ENCODE measurements around the gene RABGAP1L. TPM values are rescaled to one million over a fixed set of nuclear protein-coding genes. Genes with fewer than 3 reads are reported as not detected.
A peak's percentile ranks its signal among the peaks of the same experiment; 100 is the strongest.

Gene RABGAP1L
- total and polyA plus RNA-seq, 10 of the 15 experiments (the other 5 are each of a cell fraction or from before 2014, with no cell fraction given): 5.8 to 194 (median 113) TPM

DNA sequence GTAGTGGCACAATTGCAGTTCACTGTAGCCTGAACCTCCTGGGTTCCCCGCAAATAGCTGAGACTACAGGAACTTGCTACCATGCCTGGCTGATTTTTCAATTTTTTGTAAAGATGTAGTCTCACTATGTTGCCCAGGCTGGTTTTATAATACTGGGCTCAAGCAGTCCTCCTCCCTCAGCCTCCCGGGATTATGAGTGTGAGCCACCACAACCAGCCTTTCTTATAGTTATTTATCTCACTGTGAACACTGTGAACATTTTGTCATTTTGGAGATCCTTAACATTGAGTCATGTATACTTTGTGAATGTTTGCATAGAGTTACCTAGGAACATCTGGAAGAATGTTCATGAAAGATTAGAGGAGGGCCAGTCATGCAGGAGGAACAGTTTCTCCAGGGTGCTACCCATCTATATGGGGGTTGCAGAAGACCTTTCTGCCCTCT, 713.3 kb downstream of the RABGAP1L start:
- in situ Hi-C loops (cut with MboI) (no loop called here), intact Hi-C loops (cut with micrococcal nuclease; ENCODE audit: unreplicated experiment) (no loop called here)
- peaks cover 25% of the 10 kb centered on the region for H3K4me1 ChIP-seq (ENCODE audit: control insufficient read depth, insufficient read depth, low read length)
- ChIA-PET SMC1A (ENCODE audit: uncharacterized antibody, unreplicated experiment) (interaction anchor here (0.7 to 1.7 kb wide), 2 partner anchors 32 to 81 kb away, joined by 3 to 6 read pairs; no protein-coding TSS in a partner anchor), POLR2A (interaction anchor here (0.7 kb wide), 1 partner anchor 14 kb away, joined by 3 read pairs; no protein-coding TSS in a partner anchor), RAD21 (ENCODE audit: unreplicated experiment) (interaction anchor here (1.3 kb wide), 1 partner anchor 56 kb away, joined by 3 read pairs; no protein-coding TSS in a partner anchor), CTCF (no interaction called here)
- peak overlapping the region; percentile 35; the same call in 1 of the 2 replicates for H3K4me2 ChIP-seq (ENCODE audit: control insufficient read depth, insufficient read depth)
- ATAC-seq: peak; percentile 11; the same call in 2 of the 3 replicates
- FAIRE-seq: no peak
- no peaks in the 10 kb centered on the region for H3K36me3 ChIP-seq (ENCODE audit: control insufficient read depth in 2 of 2, insufficient read depth in 2 of 2, low read length in 1 of 2)
- H3K9me3 ChIP-seq (replicated peaks; ENCODE audit: control insufficient read depth, insufficient read depth, low read length): peaks cover 3% of the 10 kb centered on the region
- WGBS (ENCODE audit: insufficient coverage, insufficient replicate concordance, low lambda C conversion rate, missing lambda C conversion rate): 32% methylated on average over 2 of the region's 2 CpGs
- BruUV-seq (replicated peaks): no TSS peak
- no peaks in the 10 kb centered on the region for H3K79me2 ChIP-seq (ENCODE audit: control insufficient read depth, insufficient read depth, low read length)
- no peak overlapping the region for H3K4me3 ChIP-seq
- no peak overlapping the region for H3K9ac ChIP-seq (ENCODE audit: control insufficient read depth, insufficient read depth, low read length)
- DNase-seq (ENCODE audit: low read depth, low spot score): no peak
- TF ChIP-seq ZZZ3 (IDR thresholded peaks at IDR 0.05; ENCODE audit: control insufficient read depth, insufficient read length, low read depth) (no peak), EZH2 (IDR thresholded peaks at IDR 0.05; ENCODE audit: borderline replicate concordance, control insufficient read depth, low read depth, low read length) (no peak), NR2F1 (conservative IDR thresholded peaks at IDR 0.05) (no peak), ETV6 (conservative IDR thresholded peaks at IDR 0.05 in 1 of 2, IDR thresholded peaks at IDR 0.05 in 1 of 2; ENCODE audit: borderline replicate concordance in 1 of 2, low read depth in 1 of 2) (no peak), STAT3 (IDR thresholded peaks at IDR 0.05; ENCODE audit: low read depth, low read length) (no peak), NFYA (IDR thresholded peaks at IDR 0.05; ENCODE audit: borderline replicate concordance, low read depth, low read length) (no peak), POLR2A (IDR thresholded peaks at IDR 0.05; ENCODE audit: low read depth, low read length) (no peak), BRCA1 (IDR thresholded peaks at IDR 0.05; ENCODE audit: low read depth, low read length) (no peak), CBX5 (IDR thresholded peaks at IDR 0.05; ENCODE audit: low read depth) (no peak), JUNB (IDR thresholded peaks at IDR 0.05) (no peak)
- TF ChIP-seq, protein P1, sequence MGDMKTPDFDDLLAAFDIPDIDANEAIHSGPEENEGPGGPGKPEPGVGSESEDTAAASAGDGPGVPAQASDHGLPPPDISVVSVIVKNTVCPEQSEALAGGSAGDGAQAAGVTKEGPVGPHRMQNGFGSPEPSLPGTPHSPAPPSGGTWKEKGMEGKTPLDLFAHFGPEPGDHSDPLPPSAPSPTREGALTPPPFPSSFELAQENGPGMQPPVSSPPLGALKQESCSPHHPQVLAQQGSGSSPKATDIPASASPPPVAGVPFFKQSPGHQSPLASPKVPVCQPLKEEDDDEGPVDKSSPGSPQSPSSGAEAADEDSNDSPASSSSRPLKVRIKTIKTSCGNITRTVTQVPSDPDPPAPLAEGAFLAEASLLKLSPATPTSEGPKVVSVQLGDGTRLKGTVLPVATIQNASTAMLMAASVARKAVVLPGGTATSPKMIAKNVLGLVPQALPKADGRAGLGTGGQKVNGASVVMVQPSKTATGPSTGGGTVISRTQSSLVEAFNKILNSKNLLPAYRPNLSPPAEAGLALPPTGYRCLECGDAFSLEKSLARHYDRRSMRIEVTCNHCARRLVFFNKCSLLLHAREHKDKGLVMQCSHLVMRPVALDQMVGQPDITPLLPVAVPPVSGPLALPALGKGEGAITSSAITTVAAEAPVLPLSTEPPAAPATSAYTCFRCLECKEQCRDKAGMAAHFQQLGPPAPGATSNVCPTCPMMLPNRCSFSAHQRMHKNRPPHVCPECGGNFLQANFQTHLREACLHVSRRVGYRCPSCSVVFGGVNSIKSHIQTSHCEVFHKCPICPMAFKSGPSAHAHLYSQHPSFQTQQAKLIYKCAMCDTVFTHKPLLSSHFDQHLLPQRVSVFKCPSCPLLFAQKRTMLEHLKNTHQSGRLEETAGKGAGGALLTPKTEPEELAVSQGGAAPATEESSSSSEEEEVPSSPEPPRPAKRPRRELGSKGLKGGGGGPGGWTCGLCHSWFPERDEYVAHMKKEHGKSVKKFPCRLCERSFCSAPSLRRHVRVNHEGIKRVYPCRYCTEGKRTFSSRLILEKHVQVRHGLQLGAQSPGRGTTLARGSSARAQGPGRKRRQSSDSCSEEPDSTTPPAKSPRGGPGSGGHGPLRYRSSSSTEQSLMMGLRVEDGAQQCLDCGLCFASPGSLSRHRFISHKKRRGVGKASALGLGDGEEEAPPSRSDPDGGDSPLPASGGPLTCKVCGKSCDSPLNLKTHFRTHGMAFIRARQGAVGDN (IDR thresholded peaks at IDR 0.05): no peak
- TF ChIP-seq, protein P2, sequence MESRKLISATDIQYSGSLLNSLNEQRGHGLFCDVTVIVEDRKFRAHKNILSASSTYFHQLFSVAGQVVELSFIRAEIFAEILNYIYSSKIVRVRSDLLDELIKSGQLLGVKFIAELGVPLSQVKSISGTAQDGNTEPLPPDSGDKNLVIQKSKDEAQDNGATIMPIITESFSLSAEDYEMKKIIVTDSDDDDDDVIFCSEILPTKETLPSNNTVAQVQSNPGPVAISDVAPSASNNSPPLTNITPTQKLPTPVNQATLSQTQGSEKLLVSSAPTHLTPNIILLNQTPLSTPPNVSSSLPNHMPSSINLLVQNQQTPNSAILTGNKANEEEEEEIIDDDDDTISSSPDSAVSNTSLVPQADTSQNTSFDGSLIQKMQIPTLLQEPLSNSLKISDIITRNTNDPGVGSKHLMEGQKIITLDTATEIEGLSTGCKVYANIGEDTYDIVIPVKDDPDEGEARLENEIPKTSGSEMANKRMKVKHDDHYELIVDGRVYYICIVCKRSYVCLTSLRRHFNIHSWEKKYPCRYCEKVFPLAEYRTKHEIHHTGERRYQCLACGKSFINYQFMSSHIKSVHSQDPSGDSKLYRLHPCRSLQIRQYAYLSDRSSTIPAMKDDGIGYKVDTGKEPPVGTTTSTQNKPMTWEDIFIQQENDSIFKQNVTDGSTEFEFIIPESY (IDR thresholded peaks at IDR 0.05): no peak
- TF ChIP-seq, protein P3, sequence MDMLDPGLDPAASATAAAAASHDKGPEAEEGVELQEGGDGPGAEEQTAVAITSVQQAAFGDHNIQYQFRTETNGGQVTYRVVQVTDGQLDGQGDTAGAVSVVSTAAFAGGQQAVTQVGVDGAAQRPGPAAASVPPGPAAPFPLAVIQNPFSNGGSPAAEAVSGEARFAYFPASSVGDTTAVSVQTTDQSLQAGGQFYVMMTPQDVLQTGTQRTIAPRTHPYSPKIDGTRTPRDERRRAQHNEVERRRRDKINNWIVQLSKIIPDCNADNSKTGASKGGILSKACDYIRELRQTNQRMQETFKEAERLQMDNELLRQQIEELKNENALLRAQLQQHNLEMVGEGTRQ (IDR thresholded peaks at IDR 0.05; ENCODE audit: borderline replicate concordance, low read depth, low read length): no peak
- no peaks in the 10 kb centered on the region for H3K27me3 ChIP-seq (replicated peaks in 1 of 2; ENCODE audit: control insufficient read depth in 2 of 2, insufficient read depth in 2 of 2, low read length in 1 of 2)
- no peaks in the 10 kb centered on the region for H4K20me1 ChIP-seq (ENCODE audit: control insufficient read depth, insufficient read depth)
- no peak overlapping the region for H2AFZ ChIP-seq (ENCODE audit: control insufficient read depth, low read depth, low read length)
- no peak overlapping the region for H3K27ac ChIP-seq (ENCODE audit: control insufficient read depth, insufficient read depth)

Data from GM12878 (cell line).